ENCODE measurements around the gene PARP12.

DNA sequence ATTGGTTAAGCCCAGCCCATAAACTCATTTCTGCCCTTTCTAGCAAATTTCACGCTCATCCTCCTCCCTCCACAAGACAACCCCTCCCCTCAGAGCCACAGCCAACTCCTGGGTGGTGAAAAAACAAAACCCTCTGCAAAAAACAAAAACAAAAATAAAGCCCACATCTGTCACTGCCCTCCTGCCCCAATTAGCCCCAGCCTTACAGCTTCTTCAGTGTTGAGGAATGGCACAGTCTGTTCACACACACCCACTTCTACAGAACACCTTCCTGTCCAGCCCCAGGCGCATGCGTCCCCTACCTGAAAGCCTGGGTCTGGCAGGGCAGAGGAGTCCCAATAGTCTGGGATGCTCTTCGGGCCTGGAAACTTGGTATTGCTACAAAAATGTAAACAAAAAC lies 34.4 kb downstream of the PARP12 start:
- no peak for TF ChIP-seq EZH2 (IDR thresholded peaks at IDR 0.05; ENCODE audit: borderline replicate concordance, low read length)
- TF ChIP-seq, protein P1, sequence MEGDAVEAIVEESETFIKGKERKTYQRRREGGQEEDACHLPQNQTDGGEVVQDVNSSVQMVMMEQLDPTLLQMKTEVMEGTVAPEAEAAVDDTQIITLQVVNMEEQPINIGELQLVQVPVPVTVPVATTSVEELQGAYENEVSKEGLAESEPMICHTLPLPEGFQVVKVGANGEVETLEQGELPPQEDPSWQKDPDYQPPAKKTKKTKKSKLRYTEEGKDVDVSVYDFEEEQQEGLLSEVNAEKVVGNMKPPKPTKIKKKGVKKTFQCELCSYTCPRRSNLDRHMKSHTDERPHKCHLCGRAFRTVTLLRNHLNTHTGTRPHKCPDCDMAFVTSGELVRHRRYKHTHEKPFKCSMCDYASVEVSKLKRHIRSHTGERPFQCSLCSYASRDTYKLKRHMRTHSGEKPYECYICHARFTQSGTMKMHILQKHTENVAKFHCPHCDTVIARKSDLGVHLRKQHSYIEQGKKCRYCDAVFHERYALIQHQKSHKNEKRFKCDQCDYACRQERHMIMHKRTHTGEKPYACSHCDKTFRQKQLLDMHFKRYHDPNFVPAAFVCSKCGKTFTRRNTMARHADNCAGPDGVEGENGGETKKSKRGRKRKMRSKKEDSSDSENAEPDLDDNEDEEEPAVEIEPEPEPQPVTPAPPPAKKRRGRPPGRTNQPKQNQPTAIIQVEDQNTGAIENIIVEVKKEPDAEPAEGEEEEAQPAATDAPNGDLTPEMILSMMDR (IDR thresholded peaks at IDR 0.05; ENCODE audit: low read length): no peak
